T follicular helper cell (primary cell): Measurements from ENCODE around the gene KIF18B.

ENCODE experiments used
- DNase-seq: peaks from one replicate; pipeline ENCODE4 v3.0.0-alpha.2; 2020; ENCODE audit warnings: low read depth

KIF18B gene

GRCh38 chr17:44875761-44876160 is 71.8 kb downstream of the KIF18B start:
- DNase-seq = no peak
